ENCODE measurements around the gene MOCS1.

The MOCS1 gene

GRCh38 chr6:39913391-39913916, 20.8 kb downstream of the MOCS1 start:
- ATAC-seq (ENCODE audit: insufficient read depth, low read depth) = no peak
- no peaks in the 10 kb centered on the region for H3K36me3 ChIP-seq (ENCODE audit: insufficient read depth, low read length)
- TF ChIP-seq CTCF (IDR thresholded peaks at IDR 0.05; ENCODE audit: borderline replicate concordance, extremely low read depth, low read length, poor library complexity, severe bottlenecking) (no peak), EZH2 (IDR thresholded peaks at IDR 0.05; ENCODE audit: borderline replicate concordance, low read depth, low read length, severe bottlenecking) (no peak)

DNA sequence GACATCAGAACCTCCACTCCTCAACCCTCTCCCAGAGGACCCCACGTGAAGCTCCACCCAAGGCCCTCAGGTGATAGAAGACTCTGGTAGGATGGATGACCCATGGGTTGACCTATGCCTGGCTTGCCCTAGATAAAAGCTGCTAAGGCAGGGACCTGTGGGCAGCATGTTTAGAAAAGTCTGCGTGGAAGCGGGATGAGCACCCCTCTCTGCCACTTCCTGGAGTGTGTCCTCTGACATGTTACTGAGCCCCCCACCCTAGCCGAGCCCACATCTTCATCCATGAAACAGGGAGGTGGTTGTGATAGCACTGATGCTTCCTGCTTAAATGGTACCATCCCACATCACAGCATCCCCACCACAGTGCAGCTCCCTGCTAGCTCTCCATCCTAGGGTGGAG, 21.8 kb downstream of the MOCS1 start:
- Histone ChIP-seq H3K9ac (ENCODE audit: low read depth, low read length) (no peak overlapping the region), H3K4me2 (ENCODE audit: insufficient read depth, low read length) (no peak overlapping the region)

More at GRCh38 chr6:39913391-39913916, 20.8 kb downstream of the MOCS1 start:
- H3K4me1 ChIP-seq (ENCODE audit: insufficient read depth, low read length) = no peaks in the 10 kb centered on the region
- H3K4me3 ChIP-seq (ENCODE audit: low read depth in 1 of 2, low read length in 2 of 2) = no peak overlapping the region
- H3K27me3 ChIP-seq (ENCODE audit: insufficient read depth, low read length, poor library complexity) = no peaks in the 10 kb centered on the region
- DNase-seq = no peak
- H3K79me2 ChIP-seq (ENCODE audit: insufficient read depth, low read length) = no peaks in the 10 kb centered on the region
- H3K27ac ChIP-seq (ENCODE audit: low read length) = no peak overlapping the region
- no peak overlapping the region for H3K9ac ChIP-seq (ENCODE audit: low read depth, low read length)
- no peaks in the 10 kb centered on the region for H3K9me3 ChIP-seq (ENCODE audit: insufficient read depth, low read length, severe bottlenecking)
- no peak overlapping the region for H3K4me2 ChIP-seq (ENCODE audit: insufficient read depth, low read length)
- H2AFZ ChIP-seq (ENCODE audit: low read depth, low read length) = no peak overlapping the region
- no peaks in the 10 kb centered on the region for H4K20me1 ChIP-seq (ENCODE audit: insufficient read depth, low read length)

GRCh38 chr6:39911513-39912125, 22.6 kb downstream of the MOCS1 start:
- H3K79me2 ChIP-seq (ENCODE audit: insufficient read depth, low read length) = no peaks in the 10 kb centered on the region
- no peak overlapping the region for H3K4me3 ChIP-seq (ENCODE audit: low read depth in 1 of 2, low read length in 2 of 2)
- no peaks in the 10 kb centered on the region for H3K9me3 ChIP-seq (ENCODE audit: insufficient read depth, low read length, severe bottlenecking)
- no peak for TF ChIP-seq EZH2 (IDR thresholded peaks at IDR 0.05; ENCODE audit: borderline replicate concordance, low read depth, low read length, severe bottlenecking)
- TF ChIP-seq CTCF (IDR thresholded peaks at IDR 0.05; ENCODE audit: borderline replicate concordance, extremely low read depth, low read length, poor library complexity, severe bottlenecking) = no peak
- H3K9ac ChIP-seq (ENCODE audit: low read depth, low read length) = no peak overlapping the region
- H3K27ac ChIP-seq (ENCODE audit: low read length) = no peak overlapping the region
- ATAC-seq (ENCODE audit: insufficient read depth, low read depth) (no peak), DNase-seq (no peak)
- no peaks in the 10 kb centered on the region for H3K4me1 ChIP-seq (ENCODE audit: insufficient read depth, low read length)
- no peak overlapping the region for H2AFZ ChIP-seq (ENCODE audit: low read depth, low read length)
- H3K4me2 ChIP-seq (ENCODE audit: insufficient read depth, low read length) = no peak overlapping the region
- H4K20me1 ChIP-seq (ENCODE audit: insufficient read depth, low read length) = no peaks in the 10 kb centered on the region
- no peaks in the 10 kb centered on the region for H3K27me3 ChIP-seq (ENCODE audit: insufficient read depth, low read length, poor library complexity)
- no peaks in the 10 kb centered on the region for H3K36me3 ChIP-seq (ENCODE audit: insufficient read depth, low read length)

More for the DNA sequence above, 21.8 kb downstream of the MOCS1 start:
- no peak overlapping the region for H3K4me3 ChIP-seq (ENCODE audit: low read depth in 1 of 2, low read length in 2 of 2)
- no peaks in the 10 kb centered on the region for H3K9me3 ChIP-seq (ENCODE audit: insufficient read depth, low read length, severe bottlenecking)
- no peaks in the 10 kb centered on the region for H3K36me3 ChIP-seq (ENCODE audit: insufficient read depth, low read length)
- TF ChIP-seq CTCF (IDR thresholded peaks at IDR 0.05; ENCODE audit: borderline replicate concordance, extremely low read depth, low read length, poor library complexity, severe bottlenecking) (no peak), EZH2 (IDR thresholded peaks at IDR 0.05; ENCODE audit: borderline replicate concordance, low read depth, low read length, severe bottlenecking) (no peak)
- no peak for DNase-seq
- H2AFZ ChIP-seq (ENCODE audit: low read depth, low read length) = no peak overlapping the region
- H4K20me1 ChIP-seq (ENCODE audit: insufficient read depth, low read length) = no peaks in the 10 kb centered on the region
- H3K27ac ChIP-seq (ENCODE audit: low read length) = no peak overlapping the region
- no peaks in the 10 kb centered on the region for H3K79me2 ChIP-seq (ENCODE audit: insufficient read depth, low read length)
- H3K4me1 ChIP-seq (ENCODE audit: insufficient read depth, low read length) = no peaks in the 10 kb centered on the region
- no peaks in the 10 kb centered on the region for H3K27me3 ChIP-seq (ENCODE audit: insufficient read depth, low read length, poor library complexity)
- no peak for ATAC-seq (ENCODE audit: insufficient read depth, low read depth)

Measured in DND-41 (cell line).